Right kidney (tissue), 1 donor: ENCODE measurements around the gene CCT7.

Source experiments
- DNase-seq: peaks from one replicate; pipeline ENCODE4 v3.0.0-alpha.2; 2016

CCT7 gene

GRCh38 chr2:73223821-73224220 is 10.3 kb upstream of the CCT7 start:
- no peak for DNase-seq

DNA sequence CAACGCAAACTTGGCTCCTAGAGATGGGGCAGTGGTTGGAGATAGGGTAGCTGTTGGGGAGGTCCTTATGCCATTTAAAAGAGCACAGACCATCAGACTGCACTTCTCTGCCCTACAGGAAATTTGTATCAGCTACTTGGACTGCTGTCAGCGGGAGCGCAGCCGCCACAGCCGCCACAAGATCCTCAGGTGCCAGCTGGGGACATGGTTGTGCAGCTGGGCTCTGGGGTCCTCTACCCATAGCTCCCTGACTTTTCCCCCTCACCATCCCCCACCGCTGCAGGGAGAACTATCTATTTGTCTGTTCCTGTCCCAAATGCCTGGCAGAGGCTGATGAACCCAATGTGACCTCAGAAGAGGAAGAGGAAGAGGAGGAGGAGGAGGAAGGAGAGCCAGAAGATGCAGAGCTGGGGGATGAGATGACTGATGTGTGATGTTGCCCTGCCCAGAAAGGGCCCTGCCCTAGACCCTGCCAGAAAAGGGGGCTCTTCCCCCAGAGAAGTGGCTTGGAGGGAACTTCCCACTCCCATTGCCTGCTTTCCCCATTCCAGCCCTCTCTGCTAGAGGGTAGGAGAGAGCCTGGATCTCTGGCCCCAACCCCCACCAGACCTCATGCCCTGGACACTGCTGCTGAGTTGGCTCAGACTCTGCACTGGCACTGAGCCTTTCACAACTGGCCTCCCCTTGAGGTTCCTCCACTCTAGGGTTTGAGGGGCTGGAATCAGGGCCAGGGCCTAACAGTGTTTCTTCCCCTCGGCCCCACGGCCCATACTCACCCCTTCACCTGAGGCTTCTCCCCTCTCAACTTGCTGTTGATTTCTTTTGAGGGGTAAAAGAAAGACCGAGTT is 8.4 kb upstream of the CCT7 start:
- DNase-seq, result no peak

- DNase-seq, result no peak
These were observed 7.0 kb upstream of the CCT7 start for GRCh38 chr2:73227086-73227485.

DNA sequence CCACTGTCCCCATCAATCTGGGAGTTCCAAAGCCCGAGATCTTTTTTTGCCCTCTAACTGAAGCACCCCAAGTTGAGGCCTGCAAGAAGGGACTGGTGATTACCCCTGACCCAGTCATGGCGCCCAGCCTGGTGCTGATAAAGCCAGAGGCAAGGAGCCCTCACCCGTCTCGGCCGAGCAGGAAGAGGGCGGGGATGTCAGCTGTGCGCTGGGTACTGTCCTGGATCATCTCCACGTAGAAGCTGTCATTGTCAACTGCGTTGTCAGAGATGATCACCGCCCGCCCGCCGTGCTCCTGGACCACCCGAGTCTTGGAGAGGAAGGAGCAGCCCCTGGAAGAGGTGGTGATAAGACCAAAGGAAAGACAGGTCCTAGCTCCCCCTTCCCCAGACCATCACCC is 5.5 kb upstream of the CCT7 start:
- no peak for DNase-seq

GRCh38 chr2:73232403-73233153 is 1.5 kb upstream of the CCT7 start:
- no peak for DNase-seq

GRCh38 chr2:73233154-73233931 is 765 bp upstream of the CCT7 start, which contains the start of gene PRADC1:
Gene PRADC1, minus strand, starts transcription at chr2:73233239. Its CDS starts 79 bp downstream, at chr2:73233160.
- peak; percentile 85 for DNase-seq

- no peak for DNase-seq
These were observed 1.4 kb downstream of the CCT7 start for GRCh38 chr2:73235315-73236028.

GRCh38 chr2:73237168-73237567 is 3.1 kb downstream of the CCT7 start:
- DNase-seq, result no peak

GRCh38 chr2:73238149-73238548 is 4.0 kb downstream of the CCT7 start:
- DNase-seq, result no peak

GRCh38 chr2:73238976-73239375 is 4.9 kb downstream of the CCT7 start:
- no peak for DNase-seq

- DNase-seq, result no peak
These were observed 5.7 kb downstream of the CCT7 start for GRCh38 chr2:73239776-73240175.

DNA sequence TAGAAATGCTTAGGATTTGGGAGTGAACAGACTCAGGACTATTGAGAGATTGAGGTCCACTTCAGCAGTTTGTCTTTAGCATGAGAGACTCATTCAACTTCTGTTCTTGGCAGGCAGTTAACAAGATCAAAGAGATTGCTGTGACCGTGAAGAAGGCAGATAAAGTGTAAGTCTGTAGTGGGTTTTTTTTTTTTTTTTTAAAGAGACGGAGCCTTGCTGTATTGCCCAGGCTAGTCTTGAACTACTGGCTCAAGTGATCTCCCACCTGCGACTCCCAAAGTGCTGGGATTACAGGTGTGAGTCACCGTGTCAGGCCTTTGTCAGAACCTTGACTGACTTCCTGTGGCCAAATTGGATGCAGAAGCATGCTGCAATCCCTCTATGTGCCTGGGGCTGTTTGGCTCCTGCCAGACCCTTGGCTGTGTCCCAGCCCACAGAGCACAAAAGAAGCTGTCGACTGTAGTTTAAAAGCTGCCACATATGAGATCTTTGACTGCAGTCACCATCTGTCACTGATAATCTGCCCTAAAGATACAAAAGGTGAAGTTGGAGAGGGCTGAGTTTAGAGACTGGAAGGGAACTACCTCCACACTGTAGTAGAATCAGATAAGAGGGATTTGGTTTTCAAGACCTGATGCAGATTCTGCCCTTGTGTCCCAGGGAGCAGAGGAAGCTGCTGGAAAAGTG is 9.9 kb downstream of the CCT7 start:
- no peak for DNase-seq

GRCh38 chr2:73244580-73244979 is 10.5 kb downstream of the CCT7 start:
- DNase-seq, result no peak

DNA sequence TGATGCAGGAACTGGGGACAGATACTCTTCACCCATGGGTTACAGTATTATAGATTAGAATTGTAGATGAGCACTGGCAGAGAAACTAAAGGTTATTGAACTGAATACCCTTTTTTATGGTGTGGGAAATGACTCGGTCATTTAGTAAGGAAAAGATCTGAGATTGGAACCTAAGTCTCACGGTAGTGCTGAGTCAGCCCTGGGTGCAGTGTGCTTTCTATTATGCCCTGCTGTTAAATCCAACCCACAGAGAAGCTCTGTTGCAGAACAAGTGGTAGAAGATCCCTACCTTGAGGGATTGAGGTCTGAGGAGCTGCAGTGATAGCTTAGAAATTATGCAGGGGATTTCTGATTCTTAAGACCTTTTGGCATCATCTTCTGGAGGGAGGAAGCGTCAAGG is 12.7 kb downstream of the CCT7 start:
- no peak for DNase-seq

DNA sequence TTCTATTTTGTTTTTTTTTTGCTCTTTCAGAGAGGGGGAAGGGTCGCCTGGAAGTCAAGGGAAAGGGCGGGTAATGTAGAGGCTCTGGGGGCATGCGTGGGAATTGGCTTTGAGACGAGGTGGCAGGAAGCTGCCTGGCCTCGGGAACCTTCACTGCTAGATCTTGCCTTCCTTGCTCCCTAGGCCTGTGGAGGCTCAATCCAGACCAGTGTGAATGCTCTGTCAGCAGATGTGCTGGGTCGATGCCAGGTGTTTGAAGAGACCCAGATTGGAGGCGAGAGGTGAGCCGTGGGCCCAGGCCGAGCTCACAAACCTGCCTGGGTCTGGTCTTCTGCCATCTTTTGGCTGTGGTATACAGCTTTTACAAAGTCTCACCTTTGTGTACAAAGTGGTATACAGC is 15.5 kb downstream of the CCT7 start:
- no peak for DNase-seq

DNA sequence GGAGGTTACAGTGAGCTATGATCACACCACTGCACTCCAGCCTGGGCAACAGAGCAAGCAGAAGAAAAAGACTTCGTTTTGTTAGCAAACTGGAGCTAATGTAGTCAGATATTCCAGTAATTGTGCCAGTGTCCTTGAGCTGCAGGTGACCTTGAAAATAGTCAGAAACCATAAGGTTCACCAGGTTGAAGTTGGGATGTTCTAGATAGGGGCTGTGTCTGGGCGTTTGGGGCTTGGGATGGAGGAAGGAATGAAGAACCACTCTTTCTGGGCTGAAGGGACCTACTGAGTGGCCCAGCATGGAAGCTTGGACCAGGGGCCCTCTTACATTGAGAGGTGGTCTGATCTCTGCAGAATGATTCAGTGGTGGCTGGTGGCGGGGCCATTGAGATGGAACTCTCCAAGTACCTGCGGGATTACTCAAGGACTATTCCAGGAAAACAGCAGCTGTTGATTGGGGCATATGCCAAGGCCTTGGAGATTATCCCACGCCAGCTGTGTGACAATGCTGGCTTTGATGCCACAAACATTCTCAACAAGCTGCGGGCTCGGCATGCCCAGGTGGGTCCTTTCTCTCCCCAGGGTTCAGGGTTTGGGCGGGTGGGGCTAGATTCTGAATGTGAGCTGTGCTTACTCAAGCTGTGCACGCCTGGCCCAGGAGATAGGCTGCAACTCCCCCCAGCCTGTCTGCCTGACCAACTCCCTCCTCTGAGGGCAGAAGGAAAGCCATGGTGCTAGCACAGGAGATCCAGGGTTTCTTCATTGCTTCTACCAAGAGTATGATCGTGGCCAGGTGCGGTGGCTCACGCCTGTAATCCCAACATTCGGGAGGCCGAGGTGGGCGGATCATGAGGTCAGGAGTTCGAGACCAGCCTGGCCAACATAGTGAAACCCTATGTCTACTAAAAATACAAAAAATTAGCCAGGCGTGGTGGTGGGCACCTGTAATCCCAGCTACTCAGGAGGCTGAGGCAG is 17.1 kb downstream of the CCT7 start:
- DNase-seq, result no peak

- DNase-seq, result no peak
These were observed 18.3 kb downstream of the CCT7 start for GRCh38 chr2:73252238-73253027.

GRCh38 chr2:73253400-73253799 is 19.3 kb downstream of the CCT7 start:
- DNase-seq, result no peak

GRCh38 chr2:73253901-73254300 is 19.8 kb downstream of the CCT7 start:
- no peak for DNase-seq
